Neuronal stem cell (in vitro differentiated cells): Measurements from ENCODE around the gene ATP7A.

Experiments used
- DNase-seq: peaks from one replicate; pipeline ENCODE4 v3.0.0-alpha.2; 2013; ENCODE audit warnings: low spot score
- H2AFZ ChIP-seq: one replicate; pipeline ENCODE4 v1.6.1; 2013; ENCODE audit warnings: mild to moderate bottlenecking, low read length, inconsistent platforms
- H2AK5ac ChIP-seq: 2 replicates; pipeline ENCODE4 v1.6.1; 2013; ENCODE audit warnings: low read depth, mild to moderate bottlenecking, inconsistent platforms, low read length, moderate library complexity, mixed read lengths
- H2BK120ac ChIP-seq: 2 replicates; pipeline ENCODE4 v1.6.1; 2013; ENCODE audit warnings: low read depth, mild to moderate bottlenecking, inconsistent platforms, low read length, moderate library complexity, mixed read lengths
- H2BK12ac ChIP-seq: one replicate; pipeline ENCODE4 v1.6.1; 2013; ENCODE audit warnings: low read length, inconsistent platforms
- H2BK15ac ChIP-seq: 2 replicates; pipeline ENCODE4 v1.6.1; 2013; ENCODE audit warnings: mild to moderate bottlenecking, low read length, inconsistent platforms, mixed read lengths
- H2BK5ac ChIP-seq: one replicate; pipeline ENCODE4 v1.6.1; 2013; ENCODE audit warnings: inconsistent platforms, mild to moderate bottlenecking, low read length, moderate library complexity
- H3K14ac ChIP-seq: one replicate; pipeline ENCODE4 v1.6.1; 2013; ENCODE audit warnings: low read length, inconsistent platforms
- H3K18ac ChIP-seq: 2 replicates; pipeline ENCODE4 v1.6.1; 2013; ENCODE audit warnings: low read length, inconsistent platforms
- H3K23ac ChIP-seq: 2 replicates; pipeline ENCODE4 v1.6.1; 2013; ENCODE audit warnings: low read depth, mild to moderate bottlenecking, mixed read lengths, low read length, inconsistent platforms; ENCODE audit not compliant: poor library complexity
- H3K27ac ChIP-seq: replicated peaks from 3 replicates; pipeline ENCODE4 v1.5.1; 2013; ENCODE audit warnings: low read length, inconsistent platforms
- H3K27me3 ChIP-seq, 3 experiments: 2 replicates each; pipeline ENCODE4 v1.6.1; 2013; ENCODE audit warnings: low read length in 3 of 3, mild to moderate bottlenecking in 2 of 3, inconsistent platforms in 1 of 3, low read depth in 1 of 3, mixed read lengths in 1 of 3, moderate library complexity in 1 of 3; ENCODE audit not compliant: control insufficient read depth in 3 of 3, insufficient read depth in 3 of 3
- H3K36me3 ChIP-seq, 2 donors: replicated peaks in 1 of 2; 2 replicates each; pipeline ENCODE4 v1.6.1; 2013; ENCODE audit warnings: low read length in 2 of 2; ENCODE audit not compliant: control insufficient read depth in 2 of 2, insufficient read depth in 2 of 2
- H3K4ac ChIP-seq: 2 replicates; pipeline ENCODE4 v1.6.1; 2013; ENCODE audit warnings: inconsistent platforms, mild to moderate bottlenecking, low read length, moderate library complexity
- H3K4me1 ChIP-seq, 2 donors: 1 replicate in 1 of 2; 2 replicates in 1 of 2; pipeline ENCODE4 v1.6.1; 2013; ENCODE audit warnings: low read length in 2 of 2, low read depth in 1 of 2; ENCODE audit not compliant: control insufficient read depth in 2 of 2, insufficient read depth in 1 of 2
- H3K4me2 ChIP-seq: one replicate; pipeline ENCODE4 v1.6.1; 2013; ENCODE audit warnings: mild to moderate bottlenecking, low read length, inconsistent platforms; ENCODE audit not compliant: insufficient read depth, poor library complexity, severe bottlenecking
- H3K4me3 ChIP-seq, 2 donors: 2 replicates each; pipeline ENCODE4 v1.5.1; 2013; ENCODE audit warnings: low read length in 2 of 2, mild to moderate bottlenecking in 2 of 2, inconsistent platforms in 1 of 2, moderate library complexity in 1 of 2
- H3K79me1 ChIP-seq: one replicate; pipeline ENCODE4 v1.6.1; 2013; ENCODE audit warnings: low read depth, mild to moderate bottlenecking, inconsistent platforms, low read length, moderate library complexity
- H3K9ac ChIP-seq: one replicate; pipeline ENCODE4 v1.6.1; 2013; ENCODE audit warnings: mild to moderate bottlenecking, low read depth, low read length, inconsistent platforms; ENCODE audit not compliant: poor library complexity
- H3K9me3 ChIP-seq, 2 donors: replicated peaks in 1 of 2; 2 replicates each; pipeline versions ENCODE3 to v1.6.1; 2013; ENCODE audit warnings: low read length in 2 of 2, mild to moderate bottlenecking in 2 of 2, inconsistent platforms in 1 of 2, low read depth in 1 of 2, mixed read lengths in 1 of 2, moderate library complexity in 1 of 2; ENCODE audit not compliant: control insufficient read depth in 2 of 2, insufficient read depth in 1 of 2
- H4K8ac ChIP-seq: one replicate; pipeline ENCODE4 v1.6.1; 2013; ENCODE audit warnings: low read depth, mild to moderate bottlenecking, inconsistent platforms, low read length, moderate library complexity
- H4K91ac ChIP-seq: one replicate; pipeline ENCODE4 v1.6.1; 2013; ENCODE audit warnings: low read length, low read depth, mild to moderate bottlenecking, inconsistent platforms; ENCODE audit not compliant: poor library complexity
- WGBS, 2 donors: extraction: QIAGEN DNeasy Blood & Tissue Kit; methylation state at CpG; one replicate each; pipeline ENCODE4 v1.1.7; 2013; ENCODE audit warnings: missing lambda C conversion rate in 2 of 2, mixed read lengths in 1 of 2; ENCODE audit not compliant: insufficient read length in 2 of 2, insufficient replicate concordance in 1 of 2; ENCODE audit errors: extremely low coverage in 2 of 2; 5-methylcytosine and 5-hydroxymethylcytosine counted together

Gene ATP7A

DNA sequence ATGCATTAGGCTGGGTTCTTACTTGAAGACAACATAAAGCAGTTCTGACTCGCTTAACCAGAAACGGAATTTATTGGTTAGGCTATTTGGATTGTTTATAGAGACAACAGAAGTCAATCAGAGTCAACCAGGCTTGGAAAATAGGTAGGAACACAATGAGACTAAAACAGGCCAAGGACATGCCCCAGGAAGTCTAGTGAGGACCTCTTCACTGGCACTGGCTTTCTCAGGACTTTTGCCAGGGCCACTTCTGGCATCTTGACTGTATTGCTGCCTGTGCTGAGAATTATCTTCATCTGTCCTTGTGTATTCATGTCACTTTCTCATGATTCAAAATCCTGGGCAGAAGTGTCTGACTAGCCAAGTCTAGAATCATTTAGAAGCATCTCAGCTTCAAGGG is 39.3 kb downstream of the ATP7A start:
- Histone ChIP-seq H3K36me3 (no peaks in the 10 kb centered on the region), H3K4me1 (no peaks in the 10 kb centered on the region), H3K9me3 (no peaks in the 10 kb centered on the region), H3K9ac (no peak overlapping the region), H3K4me2 (no peak overlapping the region), H3K79me1 (no peaks in the 10 kb centered on the region), H3K4ac (no peak overlapping the region), H4K8ac (no peak overlapping the region), H2BK15ac (no peak overlapping the region), H2BK120ac (no peak overlapping the region), H2BK5ac (no peak overlapping the region), H3K27me3 (no peaks in the 10 kb centered on the region), H2AK5ac (no peak overlapping the region), H4K91ac (no peak overlapping the region), H3K23ac (no peak overlapping the region), H3K14ac (no peak overlapping the region), H2AFZ (no peak overlapping the region), H3K27ac (no peak overlapping the region), H3K4me3 (no peak overlapping the region), H2BK12ac (no peak overlapping the region), H3K18ac (no peak overlapping the region)
- WGBS, 2 donors: no CpG with 5 or more reads among the region's 2 CpGs
- no peak for DNase-seq

- Histone ChIP-seq H2BK5ac (no peak overlapping the region), H2BK15ac (no peak overlapping the region), H3K27ac (no peak overlapping the region), H4K91ac (no peak overlapping the region), H2AFZ (no peak overlapping the region), H3K4me3 (no peak overlapping the region), H2AK5ac (no peak overlapping the region), H3K4me1 (no peaks in the 10 kb centered on the region), H3K79me1 (no peaks in the 10 kb centered on the region), H3K9me3 (no peaks in the 10 kb centered on the region), H3K9ac (no peak overlapping the region), H3K18ac (no peak overlapping the region), H3K4ac (no peak overlapping the region), H4K8ac (no peak overlapping the region), H3K4me2 (no peak overlapping the region), H2BK120ac (no peak overlapping the region), H3K23ac (no peak overlapping the region), H3K14ac (no peak overlapping the region), H2BK12ac (no peak overlapping the region), H3K27me3 (no peaks in the 10 kb centered on the region), H3K36me3 (no peaks in the 10 kb centered on the region)
- no CpG with 5 or more reads among the region's 1 CpG for WGBS, 2 donors
- DNase-seq: no peak
These were observed 41.7 kb downstream of the ATP7A start for GRCh38 chrX:77952173-77952572.

DNA sequence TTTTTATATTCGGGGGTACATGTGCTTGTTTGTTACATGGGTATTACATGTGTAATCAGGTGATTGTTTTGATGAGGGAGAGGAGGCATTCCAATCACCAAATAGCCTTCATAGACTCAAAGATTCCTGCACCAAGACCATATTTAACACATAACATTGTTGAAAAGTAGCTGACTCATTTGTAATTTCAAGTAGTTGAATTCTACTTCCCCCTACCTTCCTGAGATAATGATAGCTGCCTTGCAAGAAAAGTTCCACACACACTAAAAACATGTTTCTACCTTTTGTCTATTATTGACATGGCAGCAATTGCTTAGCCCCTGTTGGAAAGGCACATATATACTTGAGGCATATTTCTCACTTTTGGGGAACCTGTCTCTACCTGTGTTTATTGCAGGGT is 42.8 kb downstream of the ATP7A start:
- no peak overlapping the region for H3K4me3 ChIP-seq
- H2AK5ac ChIP-seq: no peak overlapping the region
- no peaks in the 10 kb centered on the region for H3K36me3 ChIP-seq
- H2BK15ac ChIP-seq: no peak overlapping the region
- no peak overlapping the region for H2BK5ac ChIP-seq
- H2BK12ac ChIP-seq: no peak overlapping the region
- no peak overlapping the region for H3K14ac ChIP-seq
- no peak overlapping the region for H3K4me2 ChIP-seq
- H4K8ac ChIP-seq: no peak overlapping the region
- H3K4ac ChIP-seq: no peak overlapping the region
- H3K27me3 ChIP-seq: no peaks in the 10 kb centered on the region
- H3K9ac ChIP-seq: no peak overlapping the region
- H3K4me1 ChIP-seq: no peaks in the 10 kb centered on the region
- no peak overlapping the region for H3K27ac ChIP-seq
- no CpG with 5 or more reads among the region's 1 CpG for WGBS, 2 donors
- no peak overlapping the region for H3K18ac ChIP-seq
- H3K23ac ChIP-seq: no peak overlapping the region
- H3K79me1 ChIP-seq: no peaks in the 10 kb centered on the region
- no peak overlapping the region for H2BK120ac ChIP-seq
- H4K91ac ChIP-seq: no peak overlapping the region
- no peak overlapping the region for H2AFZ ChIP-seq
- no peak for DNase-seq
- no peaks in the 10 kb centered on the region for H3K9me3 ChIP-seq

- no peak overlapping the region for H4K8ac ChIP-seq
- H3K14ac ChIP-seq: no peak overlapping the region
- H3K27me3 ChIP-seq: no peaks in the 10 kb centered on the region
- no peaks in the 10 kb centered on the region for H3K9me3 ChIP-seq
- no peak for DNase-seq
- no CpG with 5 or more reads among the region's 1 CpG for WGBS, 2 donors
- no peak overlapping the region for H2AK5ac ChIP-seq
- no peak overlapping the region for H3K4me3 ChIP-seq
- no peaks in the 10 kb centered on the region for H3K79me1 ChIP-seq
- H2AFZ ChIP-seq: no peak overlapping the region
- no peak overlapping the region for H3K18ac ChIP-seq
- no peak overlapping the region for H3K27ac ChIP-seq
- H3K36me3 ChIP-seq: no peaks in the 10 kb centered on the region
- H3K4me2 ChIP-seq: no peak overlapping the region
- no peak overlapping the region for H2BK120ac ChIP-seq
- no peak overlapping the region for H2BK15ac ChIP-seq
- H3K4me1 ChIP-seq: no peaks in the 10 kb centered on the region
- H3K9ac ChIP-seq: no peak overlapping the region
- H4K91ac ChIP-seq: no peak overlapping the region
- H3K4ac ChIP-seq: no peak overlapping the region
- H3K23ac ChIP-seq: no peak overlapping the region
- no peak overlapping the region for H2BK12ac ChIP-seq
- no peak overlapping the region for H2BK5ac ChIP-seq
These were observed 43.2 kb downstream of the ATP7A start for GRCh38 chrX:77953708-77954107.
